UCSD-AML1 (cell line): ENCODE data around the gene CCDC69.
"Not testable (repeated sequence)": the region's sequence is repeated elsewhere in the genome, so short reads cannot be mapped to it uniquely, and the experiment has no call there.

Experiments
- DNase-seq: peaks from one replicate; lab custom pipeline; 2025; ENCODE audit not compliant: unreplicated experiment; lab: John Stamatoyannopoulos, UW

The CCDC69 gene

GRCh38 chr5:151196556-151197290, 27.2 kb downstream of the CCDC69 start:
- no peak for DNase-seq

- DNase-seq, result no peak
Observed at GRCh38 chr5:151195622-151196021, 28.3 kb downstream of the CCDC69 start.

DNA sequence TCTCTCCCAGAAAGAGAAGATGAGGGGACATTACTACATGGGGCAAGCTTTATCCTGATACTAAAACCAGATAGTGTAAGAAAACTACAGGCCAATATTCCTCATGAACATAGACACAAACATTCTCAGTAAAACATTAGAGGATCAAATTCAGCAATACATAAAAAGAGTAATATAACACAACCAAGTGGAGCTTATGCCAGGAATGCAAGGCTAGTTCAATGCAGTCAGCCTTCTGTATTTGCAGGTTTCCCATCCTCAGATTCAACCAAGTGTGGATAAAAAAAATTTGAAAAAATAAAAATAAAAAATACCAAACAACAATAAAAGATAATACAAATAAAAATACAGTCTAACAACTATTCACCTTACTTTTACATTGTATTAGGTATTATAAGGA, 31.3 kb downstream of the CCDC69 start:
- DNase-seq, result no peak

- DNase-seq, result no peak
Observed at GRCh38 chr5:151191661-151192060, 32.2 kb downstream of the CCDC69 start.

- no peak for DNase-seq
Observed at GRCh38 chr5:151189151-151189550, 34.7 kb downstream of the CCDC69 start.

GRCh38 chr5:151186538-151186937, 37.4 kb downstream of the CCDC69 start:
- DNase-seq, result no peak

GRCh38 chr5:151186052-151186451, 37.8 kb downstream of the CCDC69 start:
- DNase-seq, result no peak

DNA sequence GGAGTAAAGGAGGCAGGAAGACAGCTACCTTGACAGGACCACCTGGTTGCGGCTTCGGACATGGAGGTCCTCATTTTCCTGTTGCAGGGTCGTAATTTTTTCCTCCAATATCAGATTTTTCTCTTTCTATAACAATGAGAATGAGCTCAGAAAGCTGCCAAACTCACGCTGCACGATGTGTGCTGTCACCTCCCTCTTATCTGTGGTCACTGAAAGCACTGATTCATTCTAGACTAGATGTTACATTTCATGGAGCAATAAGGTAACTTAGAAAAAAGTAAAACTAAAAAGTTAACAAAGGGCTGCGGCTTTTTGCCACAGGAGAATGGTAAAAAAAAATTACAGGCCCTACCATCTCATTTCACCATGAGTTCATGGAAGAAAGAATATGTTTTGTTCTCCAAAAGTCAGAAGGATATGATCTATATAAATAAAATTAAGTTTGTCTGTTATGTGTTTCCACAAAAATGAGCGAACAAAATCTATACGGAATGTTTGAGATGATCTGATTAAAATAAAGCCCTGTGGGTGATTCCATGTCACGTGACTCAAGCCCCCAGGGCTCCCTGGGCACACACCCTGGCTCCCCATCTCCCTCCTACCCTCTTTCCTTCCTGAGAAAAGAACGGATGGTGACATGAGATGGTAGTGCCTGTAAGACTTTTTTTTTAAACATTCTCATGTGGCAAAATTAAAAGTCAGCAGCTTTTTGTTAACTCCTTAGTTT, 39.4 kb downstream of the CCDC69 start:
- no peak for DNase-seq

DNA sequence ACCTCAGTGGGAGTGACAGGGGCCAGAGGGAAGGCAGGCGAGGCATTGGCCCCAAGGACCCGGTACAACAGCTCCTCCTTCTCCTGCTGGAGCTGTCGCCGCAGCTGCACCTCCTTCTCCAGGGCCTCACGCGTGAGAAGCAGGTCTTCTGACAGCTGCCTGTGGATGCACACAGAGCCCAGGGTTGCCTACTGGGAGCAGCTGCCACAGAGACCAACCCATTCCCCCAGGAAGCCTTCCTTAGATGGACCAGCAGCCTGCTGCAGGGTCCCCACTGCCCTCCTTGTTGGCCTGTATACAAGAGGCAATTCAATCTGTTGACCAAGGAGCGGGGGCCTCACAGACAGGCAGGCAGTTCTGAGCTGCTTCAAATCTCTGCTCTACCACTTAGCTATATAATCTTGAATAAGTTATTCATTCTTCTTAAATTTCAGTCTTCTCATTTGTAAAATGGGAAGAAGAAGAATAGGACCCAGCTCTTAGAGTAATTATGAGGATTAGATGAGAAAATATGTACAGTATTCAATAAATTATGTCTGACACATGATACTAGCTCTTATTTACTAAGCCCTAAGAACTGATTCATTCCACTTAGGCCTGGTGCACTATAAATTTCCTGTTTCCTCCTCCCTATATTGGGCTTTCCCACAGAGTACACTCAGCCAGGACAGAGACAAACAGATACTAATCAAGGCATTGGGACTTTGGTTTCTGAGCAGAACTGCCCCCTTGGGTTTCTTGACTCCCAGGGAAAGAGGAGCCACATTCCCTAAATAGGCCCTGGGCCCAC, 40.2 kb downstream of the CCDC69 start:
- no peak for DNase-seq

- DNase-seq, result no peak
Observed at GRCh38 chr5:151182976-151183375, 40.9 kb downstream of the CCDC69 start.

GRCh38 chr5:151182524-151182900, 41.4 kb downstream of the CCDC69 start:
- no peak for DNase-seq

- no peak for DNase-seq
Observed at GRCh38 chr5:151181818-151182523, 41.9 kb downstream of the CCDC69 start.

DNA sequence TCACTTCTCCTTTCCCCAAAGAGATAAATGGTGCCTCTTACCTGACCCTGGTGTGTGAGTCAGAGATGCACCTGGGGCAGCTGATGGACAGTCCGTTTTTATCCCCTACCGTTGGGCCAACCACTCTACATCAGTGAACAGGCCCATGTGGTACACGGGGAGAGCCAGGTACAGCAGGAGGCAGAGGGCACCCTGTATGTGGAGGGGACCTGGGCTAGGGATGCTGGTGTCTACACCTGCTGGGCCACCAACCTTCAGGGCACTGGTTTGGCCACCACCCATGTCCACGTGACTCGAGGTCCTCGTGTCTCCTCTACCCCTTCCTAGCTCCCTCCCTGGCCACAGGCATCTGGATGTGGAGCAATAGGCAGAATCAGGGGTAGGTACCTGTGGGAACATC, 43.6 kb downstream of the CCDC69 start:
- DNase-seq, result no peak

GRCh38 chr5:151179489-151179840, 44.4 kb downstream of the CCDC69 start:
- DNase-seq, result no peak

DNA sequence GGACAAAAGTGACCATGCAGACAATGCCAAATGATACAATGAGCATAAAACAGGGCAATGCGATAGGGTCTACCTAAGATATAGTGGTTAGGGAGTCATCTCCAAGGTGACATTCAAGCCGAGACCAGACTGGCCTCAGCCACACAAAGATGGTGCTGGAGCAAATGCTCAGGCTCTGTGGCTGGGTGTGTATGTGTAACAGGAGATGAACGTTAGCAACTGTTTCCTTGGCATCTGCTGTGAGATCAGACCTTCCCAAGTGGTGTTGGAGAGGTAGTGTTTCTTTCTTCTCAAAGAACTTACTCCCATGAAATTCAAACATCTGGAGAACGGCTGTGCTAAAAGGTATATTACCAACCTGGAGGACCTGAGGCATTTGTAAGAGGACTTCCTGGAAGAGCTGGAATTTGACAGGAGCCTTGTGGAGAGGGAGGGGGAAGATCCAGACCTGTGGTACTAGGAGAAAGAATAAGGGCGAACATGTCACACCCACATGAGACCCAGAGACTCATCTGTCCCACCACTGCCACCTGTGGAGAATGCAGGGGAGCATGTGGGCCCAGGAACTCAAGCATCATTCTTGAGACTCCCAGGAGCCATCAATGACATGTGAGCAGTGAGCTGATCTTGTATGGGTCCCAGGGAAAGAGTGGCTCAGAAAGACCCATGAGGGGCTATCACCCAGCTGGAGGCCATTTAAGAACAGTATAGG, 45.0 kb downstream of the CCDC69 start:
- DNase-seq, result no peak

GRCh38 chr5:151178372-151178771, 45.5 kb downstream of the CCDC69 start:
- no peak for DNase-seq

DNA sequence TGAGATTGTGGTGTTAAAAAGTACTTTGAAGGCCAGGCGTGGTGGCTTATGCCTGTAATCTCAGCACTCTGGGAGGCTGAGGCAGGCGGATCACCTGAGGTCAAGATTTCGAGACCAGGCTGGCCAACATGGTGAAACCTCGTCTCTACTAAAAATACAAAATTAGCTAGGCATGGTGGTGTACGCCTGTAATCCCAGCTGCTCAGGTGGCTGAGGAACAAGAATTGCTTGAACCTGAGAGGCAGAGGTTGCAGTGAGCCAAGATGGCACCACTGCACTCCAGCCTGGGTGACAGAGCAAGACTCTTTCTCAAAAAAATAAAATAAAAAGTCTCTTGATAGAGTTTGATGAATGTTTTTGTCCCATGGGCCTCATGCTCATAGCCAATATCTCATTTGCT, 47.6 kb downstream of the CCDC69 start:
- not testable (repeated sequence) for DNase-seq

DNA sequence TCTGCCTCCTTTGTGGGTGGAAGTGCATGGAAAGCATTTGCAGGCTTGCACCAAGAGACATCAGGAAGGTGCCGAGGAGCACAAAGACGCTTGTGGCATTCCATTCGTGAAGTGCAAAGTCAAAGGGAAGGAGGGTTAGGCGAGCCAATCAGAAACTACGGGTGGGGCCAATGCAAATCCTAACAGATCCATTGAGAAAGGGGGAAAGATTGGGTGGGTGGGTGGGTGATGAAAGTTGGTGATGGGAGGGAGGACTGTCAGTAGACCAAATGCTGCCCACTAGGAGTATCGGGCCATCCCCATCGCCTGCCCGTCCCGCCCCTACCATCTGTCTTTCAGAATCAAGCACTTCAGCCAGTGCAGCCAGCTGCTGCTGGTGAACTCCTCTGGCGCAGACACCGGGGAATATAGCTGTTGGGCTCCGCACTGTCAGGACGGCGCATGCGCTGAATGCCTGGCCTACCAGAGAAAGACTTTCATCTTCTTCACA, 49.2 kb downstream of the CCDC69 start:
- DNase-seq, result no peak

DNA sequence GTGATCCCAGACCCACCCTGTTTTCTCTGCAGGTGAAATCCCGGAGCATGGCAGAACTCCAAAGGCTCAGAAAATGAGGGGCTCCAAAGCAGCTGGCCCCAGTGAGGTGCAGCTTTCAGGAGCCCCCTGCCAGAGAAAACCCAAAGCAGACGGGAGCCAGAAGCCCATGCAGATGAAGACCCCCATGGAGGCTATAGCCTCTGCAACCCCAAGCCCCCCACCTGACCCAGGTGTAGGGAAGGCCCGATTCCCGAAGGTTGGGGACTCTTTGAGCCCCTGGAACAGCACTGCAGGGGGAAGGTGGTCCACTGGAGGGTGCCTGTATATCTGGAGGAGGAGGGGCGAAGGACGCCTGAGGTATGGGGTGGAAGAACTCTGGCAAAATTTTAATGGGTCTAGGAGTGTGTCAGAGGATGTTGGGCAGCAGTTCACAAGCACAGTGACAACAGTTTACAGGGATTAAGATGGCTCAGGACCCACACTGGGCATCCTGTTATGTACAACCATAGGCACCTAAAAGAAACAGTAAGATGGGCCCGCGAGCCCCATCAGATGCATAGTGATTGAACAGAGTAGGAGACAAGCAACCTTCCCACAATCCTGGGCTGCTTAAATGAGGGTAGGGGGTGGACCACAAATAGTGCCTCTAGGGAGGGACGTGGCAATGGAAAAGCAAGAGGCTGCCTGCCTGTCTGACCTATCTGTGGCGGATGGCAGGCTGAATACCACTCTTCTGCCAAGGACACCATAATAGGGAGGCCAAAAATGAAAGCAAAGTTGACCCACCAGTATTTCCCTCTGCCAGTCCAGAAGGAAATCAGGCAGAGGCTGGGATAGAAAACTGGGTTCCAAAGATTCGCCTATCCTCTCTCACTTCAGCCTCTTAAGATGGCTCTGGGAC, 49.9 kb downstream of the CCDC69 start:
- DNase-seq, result no peak

GRCh38 chr5:151171529-151171928, 52.4 kb downstream of the CCDC69 start:
- DNase-seq, result no peak
